NOMO-1 treated with DMSO at 0.1 percent for 48 hours (cell line): Measurements from ENCODE around the gene NSF.
"Not testable (repeated sequence)": the region's sequence is repeated elsewhere in the genome, so short reads cannot be mapped to it uniquely, and the experiment has no call there.

Experiments used
- DNase-seq: peaks from one replicate; lab custom pipeline; 2025; ENCODE audit not compliant: unreplicated experiment; lab: John Stamatoyannopoulos, UW

The NSF gene

GRCh38 chr17:46627452-46627851, 37.0 kb downstream of the NSF start:
- not testable (repeated sequence) for DNase-seq

DNA sequence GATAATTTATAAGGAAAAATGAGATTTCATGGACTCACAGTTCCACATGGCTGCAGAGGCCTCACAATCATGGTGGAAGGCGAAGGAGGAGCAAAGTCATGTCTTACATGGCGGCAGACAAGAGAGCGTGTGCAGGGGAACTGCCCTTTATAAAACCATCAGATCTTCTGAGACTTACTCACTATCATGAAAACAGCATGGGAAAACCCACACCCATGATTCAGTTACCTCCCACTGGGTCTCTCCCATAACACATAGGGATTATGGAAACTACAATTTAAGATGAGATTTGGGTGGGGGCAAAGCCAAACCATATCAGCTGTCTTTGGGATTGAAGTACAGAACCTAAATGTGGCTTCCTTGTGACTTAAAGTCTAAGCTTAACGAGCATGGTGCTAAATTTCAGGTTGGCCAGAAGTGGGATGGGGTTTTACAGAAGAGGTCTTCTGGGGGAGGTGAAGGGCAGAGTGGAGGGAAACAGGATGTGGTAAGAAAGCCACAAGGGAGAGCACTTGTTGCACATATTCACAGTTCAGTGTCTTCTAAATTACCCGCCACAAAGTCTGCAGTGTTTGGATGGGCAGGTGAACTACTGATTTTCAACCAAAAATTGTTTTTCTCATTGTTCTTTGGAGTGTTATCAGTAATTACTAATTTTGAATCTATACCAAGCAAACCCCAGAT, 38.4 kb downstream of the NSF start:
- not testable (repeated sequence) for DNase-seq

- not testable (repeated sequence) for DNase-seq
These were observed 41.7 kb downstream of the NSF start for GRCh38 chr17:46632146-46632545.

DNA sequence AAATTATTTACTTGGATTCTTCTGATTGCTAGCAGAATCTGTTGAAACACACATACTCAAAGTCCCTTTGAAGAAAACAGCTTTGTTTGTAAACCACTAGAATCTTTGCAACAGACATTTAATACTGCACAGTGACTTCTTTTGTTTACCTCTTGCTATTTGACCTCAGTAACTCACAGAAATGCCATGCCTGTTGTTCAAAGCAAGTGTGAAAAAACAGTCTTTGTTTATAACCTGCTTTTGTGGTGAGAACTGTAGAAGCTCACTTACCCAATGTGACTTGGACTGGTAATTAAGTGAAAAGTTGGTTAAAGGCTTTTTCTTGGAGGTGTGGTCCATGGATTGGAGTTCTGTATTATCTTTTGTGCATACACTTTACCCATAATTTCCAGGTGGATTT, 44.4 kb downstream of the NSF start:
- DNase-seq, result not testable (repeated sequence)

GRCh38 chr17:46641861-46642656, 51.6 kb downstream of the NSF start:
- DNase-seq, result not testable (repeated sequence)

DNA sequence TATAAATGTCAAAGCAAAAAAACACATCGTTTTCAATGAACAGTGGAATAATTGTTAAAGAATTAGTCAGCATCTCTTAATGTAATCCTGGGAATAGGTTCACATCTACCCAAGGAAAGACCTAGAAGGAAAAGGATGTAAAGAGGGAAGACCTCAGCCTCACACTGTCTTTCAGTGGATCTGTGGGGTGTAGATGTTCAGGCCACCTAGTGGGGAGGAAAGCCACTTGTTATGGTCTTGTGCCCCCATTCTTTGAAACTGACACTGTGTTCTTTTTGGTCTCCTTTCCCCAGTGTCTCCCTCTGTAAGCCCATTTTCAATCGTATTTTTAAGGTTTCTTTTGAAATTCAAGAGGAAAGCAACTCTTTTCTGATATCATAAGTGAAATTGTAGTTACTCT, 56.8 kb downstream of the NSF start:
- DNase-seq, result not testable (repeated sequence)

DNA sequence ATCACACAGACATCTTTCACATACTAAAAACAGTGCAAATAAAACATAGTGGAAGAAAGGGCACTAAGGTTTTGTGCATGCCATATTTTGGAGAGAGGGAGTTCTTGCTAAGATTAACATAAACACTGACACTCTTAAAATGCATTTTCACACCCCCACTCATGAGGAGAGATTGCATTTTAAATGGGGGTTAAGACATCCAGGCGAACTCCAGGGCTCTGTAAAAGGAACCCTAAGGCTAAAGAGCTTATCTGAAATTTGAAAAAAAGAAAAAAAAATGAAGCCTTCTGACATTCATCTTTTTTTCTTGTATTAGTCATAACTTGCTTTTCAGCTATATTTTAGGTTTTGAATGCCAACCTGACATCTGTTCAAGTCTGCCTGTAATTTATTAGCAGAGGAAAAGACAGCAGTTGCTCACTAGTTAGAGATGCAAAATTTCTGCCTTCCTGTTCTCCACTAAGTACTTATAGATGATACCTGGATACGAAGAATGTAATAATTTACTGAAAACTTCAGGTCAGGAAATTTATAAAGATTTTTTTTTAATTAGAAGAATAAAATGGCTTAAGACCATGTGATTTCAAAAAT, 57.3 kb downstream of the NSF start:
- DNase-seq, result not testable (repeated sequence)

GRCh38 chr17:46649246-46649645, 58.8 kb downstream of the NSF start:
- DNase-seq, result not testable (repeated sequence)

GRCh38 chr17:46652024-46652643, 61.7 kb downstream of the NSF start:
- not testable (repeated sequence) for DNase-seq

DNA sequence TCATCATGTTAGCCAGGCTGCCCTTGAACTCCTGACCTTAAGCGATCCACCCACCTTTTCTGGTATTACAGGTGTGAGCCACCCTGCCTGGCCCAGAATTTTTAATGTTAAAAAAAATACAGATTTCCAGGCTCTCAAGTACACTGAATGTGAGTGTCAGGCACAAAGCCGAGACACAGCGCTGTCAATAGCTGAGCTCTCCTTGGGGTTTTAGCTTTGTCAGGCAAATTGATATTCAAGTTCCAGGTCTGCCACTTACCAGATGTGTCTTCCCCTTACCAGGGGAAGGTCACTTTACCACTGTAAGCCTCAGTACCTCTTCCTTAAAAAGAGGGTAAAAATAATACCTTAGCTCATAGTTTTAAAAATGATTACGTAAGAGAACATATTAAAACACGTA, 67.8 kb downstream of the NSF start:
- not testable (repeated sequence) for DNase-seq

GRCh38 chr17:46659702-46660101, 69.2 kb downstream of the NSF start:
- not testable (repeated sequence) for DNase-seq

DNA sequence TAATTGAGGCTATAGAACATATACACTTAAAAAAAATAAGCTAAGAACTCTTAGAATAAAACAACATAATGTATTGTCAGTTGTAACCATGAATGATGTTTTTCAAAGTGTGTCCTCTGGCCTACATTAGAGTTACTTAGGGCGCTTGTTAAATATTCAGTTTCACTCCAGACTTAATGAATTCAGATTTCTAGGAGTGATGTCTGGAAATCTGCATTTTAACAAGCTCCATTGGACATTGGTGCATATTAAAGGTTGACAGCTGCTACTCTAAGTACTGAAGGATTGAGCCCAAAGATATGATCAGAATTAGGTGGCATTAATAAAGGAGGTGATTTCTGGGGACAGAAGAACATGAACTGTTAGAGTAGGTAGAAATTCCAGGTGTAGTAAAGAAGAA, 72.7 kb downstream of the NSF start:
- DNase-seq, result not testable (repeated sequence)

DNA sequence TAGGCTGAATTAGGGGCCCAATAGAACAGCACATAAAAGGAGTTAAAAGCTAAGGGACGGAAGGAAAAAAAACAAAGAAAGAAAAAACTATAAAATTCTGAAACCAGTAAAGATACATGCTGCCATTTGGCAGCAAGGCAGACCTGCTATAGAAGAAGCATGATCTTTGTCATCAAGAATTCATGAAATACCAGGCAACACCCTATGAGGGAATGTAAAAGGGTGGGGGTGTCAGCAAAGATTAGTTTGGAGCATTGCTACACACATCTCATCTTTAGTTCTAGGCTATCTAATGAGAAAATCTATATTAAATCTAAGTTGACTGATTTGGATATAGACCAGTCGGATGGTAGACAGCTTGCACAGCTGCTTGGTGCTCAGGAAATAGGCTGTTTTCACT, 73.1 kb downstream of the NSF start:
- DNase-seq, result not testable (repeated sequence)

- not testable (repeated sequence) for DNase-seq
These were observed 75.5 kb downstream of the NSF start for GRCh38 chr17:46665969-46666368.

DNA sequence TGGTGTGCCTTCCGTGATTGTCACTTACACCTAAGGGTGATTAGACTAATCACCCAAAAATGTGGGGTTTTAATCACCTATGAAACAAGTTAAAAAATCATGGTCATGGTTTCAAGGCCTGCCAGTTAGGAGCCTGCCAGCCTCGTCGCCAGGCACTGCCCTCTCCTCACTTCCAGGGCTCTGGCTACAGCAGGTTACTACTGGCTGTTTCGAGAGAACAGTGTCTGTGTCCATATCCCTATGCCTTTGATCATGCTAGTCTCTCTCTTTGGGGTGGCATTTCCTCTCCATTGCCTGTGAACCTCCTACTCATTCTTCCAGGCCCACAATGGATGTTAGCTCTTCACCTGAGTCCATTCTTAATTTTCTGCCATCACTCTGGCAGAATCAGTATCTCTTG, 80.3 kb downstream of the NSF start:
- not testable (repeated sequence) for DNase-seq

DNA sequence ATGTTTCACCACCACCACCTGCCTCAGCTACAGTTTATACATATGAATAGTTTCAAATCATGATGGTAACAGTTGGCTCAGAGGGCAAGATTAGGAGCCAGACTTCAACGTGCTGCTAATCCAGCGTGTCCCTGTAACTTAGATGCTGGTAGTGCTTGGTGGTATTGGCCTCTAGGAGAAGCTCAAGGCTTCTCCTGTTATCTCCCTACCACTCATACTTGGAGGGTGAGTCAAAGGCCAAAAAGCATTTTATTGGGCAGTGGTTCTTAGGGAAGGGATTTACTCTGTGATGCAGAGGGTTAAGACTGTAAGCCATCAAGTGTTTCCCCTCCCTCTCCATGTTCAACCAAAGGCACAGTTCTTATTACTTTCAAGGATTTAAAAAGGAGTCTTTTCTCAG, 82.3 kb downstream of the NSF start:
- not testable (repeated sequence) for DNase-seq

GRCh38 chr17:46677819-46678218, 87.3 kb downstream of the NSF start:
- DNase-seq, result not testable (repeated sequence)

DNA sequence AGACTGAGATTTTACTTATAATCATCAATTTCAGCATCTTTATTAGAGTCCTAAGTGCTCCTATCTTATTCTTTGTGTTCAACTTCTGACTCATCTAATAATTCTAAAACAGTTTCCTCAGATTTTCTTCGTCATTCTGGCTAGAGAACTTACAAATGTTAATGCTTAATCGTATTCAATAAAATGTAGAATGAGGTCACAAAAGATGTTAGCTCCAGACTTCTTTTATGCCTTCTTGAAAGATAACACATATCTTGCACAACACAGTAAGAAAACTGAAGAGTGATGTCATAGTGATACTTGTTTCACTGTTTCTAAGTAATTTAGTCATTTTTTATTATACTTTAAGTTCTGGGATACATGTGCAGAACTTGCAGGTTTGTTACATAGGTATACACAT, 93.2 kb downstream of the NSF start:
- not testable (repeated sequence) for DNase-seq

- peak; percentile 50 for DNase-seq
These were observed 94.8 kb downstream of the NSF start for GRCh38 chr17:46685284-46685683.

DNA sequence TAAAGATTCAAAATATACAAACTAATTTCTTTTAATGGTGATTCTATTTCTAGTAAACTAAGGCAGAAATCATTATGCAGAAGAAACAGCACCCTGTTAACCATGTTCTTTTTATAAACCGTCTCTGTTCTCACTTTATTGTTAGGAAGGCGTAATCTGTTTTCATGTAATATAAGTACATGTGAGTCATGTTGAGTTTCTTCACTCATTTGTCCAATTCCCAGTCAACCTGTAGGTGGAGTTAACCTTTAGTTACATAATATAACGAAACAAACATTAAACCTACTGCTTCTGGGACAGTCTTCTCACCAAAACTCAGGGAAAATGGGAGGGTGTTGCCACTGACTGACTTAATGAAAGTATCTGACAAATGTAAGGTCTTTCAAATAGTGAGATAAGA, 101.7 kb downstream of the NSF start:
- not testable (repeated sequence) for DNase-seq

DNA sequence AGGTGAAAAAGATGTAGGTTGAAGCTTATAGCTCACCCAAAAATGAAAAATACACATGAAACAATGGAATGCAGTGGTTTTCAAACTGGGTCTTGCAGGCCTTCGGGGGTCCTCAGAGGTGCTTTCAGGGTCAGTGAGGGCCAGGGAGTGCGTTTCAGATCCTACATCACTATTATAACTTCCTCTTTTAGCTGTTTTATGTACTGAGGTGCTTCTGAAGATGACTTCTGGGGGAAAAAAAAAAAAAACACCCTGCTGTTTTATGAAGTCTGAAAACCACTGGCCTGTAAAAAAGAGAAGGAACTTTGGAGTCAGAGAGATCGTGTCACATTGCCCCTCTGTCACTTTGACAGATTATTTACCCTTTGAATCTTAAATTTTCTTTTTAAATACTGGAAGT, 102.8 kb downstream of the NSF start:
- DNase-seq, result peak; percentile 16
